ENCODE results near the gene CDK2. TPM values are rescaled to one million over a fixed set of nuclear protein-coding genes. Genes with fewer than 3 reads are reported as not detected.

Gene CDK2
- 14.1 and 17.7 TPM in 2 replicates for total RNA-seq

GRCh38 chr12:55966408-55967281 lies at the start of gene CDK2:
Gene CDK2, plus strand, starts transcription at chr12:55966830. Its CDS starts 179 bp downstream, at chr12:55967009.

GRCh38 chr12:55927588-55928502 lies 38.8 kb upstream of the CDK2 start, which contains the start of gene PYM1:
Gene PYM1, minus strand, starts transcription at chr12:55927894. Its CDS starts 133 bp downstream, at chr12:55927761.

GRCh38 chr12:55930771-55931316 lies 35.8 kb upstream of the CDK2 start, which contains the start of gene DGKA:
Gene DGKA, plus strand, starts transcription at chr12:55931162. Its CDS starts 5,342 bp downstream, at chr12:55936504.

GRCh38 chr12:55965941-55966407 lies 656 bp upstream of the CDK2 start, which contains the start of gene PMEL:
Gene PMEL, minus strand, starts transcription at chr12:55966042. Its CDS starts 31 bp downstream, at chr12:55966011.

GRCh38 chr12:55973599-55974307 lies 7.1 kb downstream of the CDK2 start, which contains the start of gene RAB5B:
Gene RAB5B, plus strand, starts transcription at chr12:55974078. Its CDS starts 12,883 bp downstream, at chr12:55986961.

GRCh38 chr12:55996715-55997534 lies 30.3 kb downstream of the CDK2 start, which contains the start of gene SUOX:
Gene SUOX, plus strand, starts transcription at chr12:55997276. Its CDS starts 4,946 bp downstream, at chr12:56002222.

GRCh38 chr12:56020423-56021184 lies 54.0 kb downstream of the CDK2 start, which contains the start of gene IKZF4:
Gene IKZF4, plus strand, starts transcription at chr12:56021043. Its CDS starts 451 bp downstream, at chr12:56021494.

Other genes with a start within 250 kb of the CDK2 start
- gene RDH5, start 246.4 kb upstream of the CDK2 start, total RNA-seq, result 16.7 and 47.7 TPM in 2 replicates
- gene CD63, start 237.8 kb upstream of the CDK2 start, total RNA-seq, result 1,008 and 1,281 TPM in 2 replicates
- 8.1 and 9.6 TPM in 2 replicates for gene GDF11, start 223.7 kb upstream of the CDK2 start, total RNA-seq
- gene SARNP, start 149.1 kb upstream of the CDK2 start, total RNA-seq, result 34.1 and 40.0 TPM in 2 replicates
- 13.0 and 14.7 TPM in 2 replicates for gene ORMDL2, start 148.8 kb upstream of the CDK2 start, total RNA-seq
- 59.7 and 66.5 TPM in 2 replicates for gene DNAJC14, start 137.2 kb upstream of the CDK2 start, total RNA-seq
- gene MMP19, start 123.9 kb upstream of the CDK2 start, total RNA-seq, result 15.4 and 16.1 TPM in 2 replicates
- 25.2 and 29.8 TPM in 2 replicates for gene PYM1, start 38.9 kb upstream of the CDK2 start, total RNA-seq
- gene DGKA, start 35.7 kb upstream of the CDK2 start, total RNA-seq, result 51.0 and 60.5 TPM in 2 replicates
- gene PMEL, start 788 bp upstream of the CDK2 start, total RNA-seq, result 1.1 and 2.9 TPM in 2 replicates
- gene RAB5B, start 7.2 kb downstream of the CDK2 start, total RNA-seq, result 92.8 and 93.1 TPM in 2 replicates
- 13.1 and 13.3 TPM in 2 replicates for gene SUOX, start 30.4 kb downstream of the CDK2 start, total RNA-seq
- 2.4 and 2.8 TPM in 2 replicates for gene IKZF4, start 54.2 kb downstream of the CDK2 start, total RNA-seq
- gene RPS26, start 75.1 kb downstream of the CDK2 start, total RNA-seq, result 192 and 318 TPM in 2 replicates
- gene ERBB3, start 113.3 kb downstream of the CDK2 start, total RNA-seq, result 0.73 and 2.3 TPM in 2 replicates
- gene PA2G4, start 137.7 kb downstream of the CDK2 start, total RNA-seq, result 83.1 and 84.2 TPM in 2 replicates
- gene RPL41, start 149.8 kb downstream of the CDK2 start, total RNA-seq, result 811 and 982 TPM in 2 replicates
- 7.7 and 9.9 TPM in 2 replicates for gene ZC3H10, start 151.4 kb downstream of the CDK2 start, total RNA-seq
- gene ESYT1, start 161.4 kb downstream of the CDK2 start, total RNA-seq, result 251 and 267 TPM in 2 replicates
- gene MYL6B, start 185.8 kb downstream of the CDK2 start, total RNA-seq, result 53.9 and 65.1 TPM in 2 replicates
- 831 and 1,406 TPM in 2 replicates for gene MYL6, start 191.5 kb downstream of the CDK2 start, total RNA-seq
- gene SMARCC2, start 222.7 kb downstream of the CDK2 start, total RNA-seq, result 75.8 and 76.9 TPM in 2 replicates

Measured in hair follicle dermal papilla cell (primary cell).